ENCODE measurements around the gene CFAP99. TPM values are rescaled to one million over a fixed set of nuclear protein-coding genes. Genes with fewer than 3 reads are reported as not detected.

CFAP99 gene
- total and polyA plus RNA-seq, 9 of the 15 experiments (the other 6 are each of a cell fraction or from before 2014, with no cell fraction given): 0.07 to 0.18 (median 0.09) TPM; not detected in 6

DNA sequence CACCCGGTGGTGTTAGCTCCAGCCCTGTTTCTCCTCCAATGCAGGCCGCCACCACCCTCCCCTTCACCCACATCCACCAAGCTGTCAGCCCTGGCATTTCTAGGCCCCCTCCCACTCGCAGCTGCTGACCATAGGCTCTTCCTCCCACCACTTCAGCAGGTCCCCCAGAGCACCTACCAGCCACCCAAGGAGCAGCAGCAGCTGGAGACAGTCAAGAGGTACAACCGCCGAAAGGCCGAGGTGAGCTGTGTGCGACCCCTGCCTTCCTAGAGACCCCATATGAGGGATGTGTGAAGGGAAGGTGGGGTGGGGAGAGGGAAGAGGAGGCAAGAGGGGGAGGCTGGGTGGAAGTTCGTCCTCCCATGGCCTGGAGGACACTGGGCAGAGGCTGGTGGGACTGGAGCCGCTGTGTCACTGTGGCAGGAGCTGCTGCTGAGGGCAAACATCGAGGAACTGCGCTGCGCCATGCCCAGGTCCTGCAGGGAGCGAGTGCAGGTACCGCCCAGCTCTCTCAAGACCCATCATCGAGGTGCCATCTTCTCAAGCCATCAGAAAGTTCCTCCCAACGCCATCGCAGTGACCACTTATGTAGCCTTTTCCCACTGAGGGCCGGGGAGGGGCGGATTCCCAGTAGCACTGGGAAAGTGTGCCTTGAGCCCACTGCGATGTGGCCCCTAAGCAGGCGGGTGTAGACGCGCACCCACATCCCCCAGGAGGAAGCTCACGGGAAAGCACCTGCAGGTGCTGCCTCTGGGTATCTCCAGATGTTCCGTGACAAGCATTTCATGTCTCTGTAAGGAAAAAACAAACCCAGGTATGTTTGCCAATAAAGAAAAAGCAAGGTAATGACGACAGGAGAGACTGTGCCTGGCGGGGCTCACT is 31.0 kb downstream of the CFAP99 start (continued):
- TF ChIP-seq, protein P1, sequence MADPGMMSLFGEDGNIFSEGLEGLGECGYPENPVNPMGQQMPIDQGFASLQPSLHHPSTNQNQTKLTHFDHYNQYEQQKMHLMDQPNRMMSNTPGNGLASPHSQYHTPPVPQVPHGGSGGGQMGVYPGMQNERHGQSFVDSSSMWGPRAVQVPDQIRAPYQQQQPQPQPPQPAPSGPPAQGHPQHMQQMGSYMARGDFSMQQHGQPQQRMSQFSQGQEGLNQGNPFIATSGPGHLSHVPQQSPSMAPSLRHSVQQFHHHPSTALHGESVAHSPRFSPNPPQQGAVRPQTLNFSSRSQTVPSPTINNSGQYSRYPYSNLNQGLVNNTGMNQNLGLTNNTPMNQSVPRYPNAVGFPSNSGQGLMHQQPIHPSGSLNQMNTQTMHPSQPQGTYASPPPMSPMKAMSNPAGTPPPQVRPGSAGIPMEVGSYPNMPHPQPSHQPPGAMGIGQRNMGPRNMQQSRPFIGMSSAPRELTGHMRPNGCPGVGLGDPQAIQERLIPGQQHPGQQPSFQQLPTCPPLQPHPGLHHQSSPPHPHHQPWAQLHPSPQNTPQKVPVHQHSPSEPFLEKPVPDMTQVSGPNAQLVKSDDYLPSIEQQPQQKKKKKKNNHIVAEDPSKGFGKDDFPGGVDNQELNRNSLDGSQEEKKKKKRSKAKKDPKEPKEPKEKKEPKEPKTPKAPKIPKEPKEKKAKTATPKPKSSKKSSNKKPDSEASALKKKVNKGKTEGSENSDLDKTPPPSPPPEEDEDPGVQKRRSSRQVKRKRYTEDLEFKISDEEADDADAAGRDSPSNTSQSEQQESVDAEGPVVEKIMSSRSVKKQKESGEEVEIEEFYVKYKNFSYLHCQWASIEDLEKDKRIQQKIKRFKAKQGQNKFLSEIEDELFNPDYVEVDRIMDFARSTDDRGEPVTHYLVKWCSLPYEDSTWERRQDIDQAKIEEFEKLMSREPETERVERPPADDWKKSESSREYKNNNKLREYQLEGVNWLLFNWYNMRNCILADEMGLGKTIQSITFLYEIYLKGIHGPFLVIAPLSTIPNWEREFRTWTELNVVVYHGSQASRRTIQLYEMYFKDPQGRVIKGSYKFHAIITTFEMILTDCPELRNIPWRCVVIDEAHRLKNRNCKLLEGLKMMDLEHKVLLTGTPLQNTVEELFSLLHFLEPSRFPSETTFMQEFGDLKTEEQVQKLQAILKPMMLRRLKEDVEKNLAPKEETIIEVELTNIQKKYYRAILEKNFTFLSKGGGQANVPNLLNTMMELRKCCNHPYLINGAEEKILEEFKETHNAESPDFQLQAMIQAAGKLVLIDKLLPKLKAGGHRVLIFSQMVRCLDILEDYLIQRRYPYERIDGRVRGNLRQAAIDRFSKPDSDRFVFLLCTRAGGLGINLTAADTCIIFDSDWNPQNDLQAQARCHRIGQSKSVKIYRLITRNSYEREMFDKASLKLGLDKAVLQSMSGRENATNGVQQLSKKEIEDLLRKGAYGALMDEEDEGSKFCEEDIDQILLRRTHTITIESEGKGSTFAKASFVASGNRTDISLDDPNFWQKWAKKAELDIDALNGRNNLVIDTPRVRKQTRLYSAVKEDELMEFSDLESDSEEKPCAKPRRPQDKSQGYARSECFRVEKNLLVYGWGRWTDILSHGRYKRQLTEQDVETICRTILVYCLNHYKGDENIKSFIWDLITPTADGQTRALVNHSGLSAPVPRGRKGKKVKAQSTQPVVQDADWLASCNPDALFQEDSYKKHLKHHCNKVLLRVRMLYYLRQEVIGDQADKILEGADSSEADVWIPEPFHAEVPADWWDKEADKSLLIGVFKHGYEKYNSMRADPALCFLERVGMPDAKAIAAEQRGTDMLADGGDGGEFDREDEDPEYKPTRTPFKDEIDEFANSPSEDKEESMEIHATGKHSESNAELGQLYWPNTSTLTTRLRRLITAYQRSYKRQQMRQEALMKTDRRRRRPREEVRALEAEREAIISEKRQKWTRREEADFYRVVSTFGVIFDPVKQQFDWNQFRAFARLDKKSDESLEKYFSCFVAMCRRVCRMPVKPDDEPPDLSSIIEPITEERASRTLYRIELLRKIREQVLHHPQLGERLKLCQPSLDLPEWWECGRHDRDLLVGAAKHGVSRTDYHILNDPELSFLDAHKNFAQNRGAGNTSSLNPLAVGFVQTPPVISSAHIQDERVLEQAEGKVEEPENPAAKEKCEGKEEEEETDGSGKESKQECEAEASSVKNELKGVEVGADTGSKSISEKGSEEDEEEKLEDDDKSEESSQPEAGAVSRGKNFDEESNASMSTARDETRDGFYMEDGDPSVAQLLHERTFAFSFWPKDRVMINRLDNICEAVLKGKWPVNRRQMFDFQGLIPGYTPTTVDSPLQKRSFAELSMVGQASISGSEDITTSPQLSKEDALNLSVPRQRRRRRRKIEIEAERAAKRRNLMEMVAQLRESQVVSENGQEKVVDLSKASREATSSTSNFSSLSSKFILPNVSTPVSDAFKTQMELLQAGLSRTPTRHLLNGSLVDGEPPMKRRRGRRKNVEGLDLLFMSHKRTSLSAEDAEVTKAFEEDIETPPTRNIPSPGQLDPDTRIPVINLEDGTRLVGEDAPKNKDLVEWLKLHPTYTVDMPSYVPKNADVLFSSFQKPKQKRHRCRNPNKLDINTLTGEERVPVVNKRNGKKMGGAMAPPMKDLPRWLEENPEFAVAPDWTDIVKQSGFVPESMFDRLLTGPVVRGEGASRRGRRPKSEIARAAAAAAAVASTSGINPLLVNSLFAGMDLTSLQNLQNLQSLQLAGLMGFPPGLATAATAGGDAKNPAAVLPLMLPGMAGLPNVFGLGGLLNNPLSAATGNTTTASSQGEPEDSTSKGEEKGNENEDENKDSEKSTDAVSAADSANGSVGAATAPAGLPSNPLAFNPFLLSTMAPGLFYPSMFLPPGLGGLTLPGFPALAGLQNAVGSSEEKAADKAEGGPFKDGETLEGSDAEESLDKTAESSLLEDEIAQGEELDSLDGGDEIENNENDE (IDR thresholded peaks at IDR 0.05; ENCODE audit: low read depth, low read length): no peak
- TF ChIP-seq NCOA6 (IDR thresholded peaks at IDR 0.05) (no peak), ZBTB7A (IDR thresholded peaks at IDR 0.05; ENCODE audit: borderline replicate concordance, control insufficient read depth, low read depth, low read length) (no peak)

All from K562 (cell line).